Measurements from ENCODE around the gene RNF208.
A peak's percentile ranks its signal among the peaks of the same experiment; 100 is the strongest.

DNA sequence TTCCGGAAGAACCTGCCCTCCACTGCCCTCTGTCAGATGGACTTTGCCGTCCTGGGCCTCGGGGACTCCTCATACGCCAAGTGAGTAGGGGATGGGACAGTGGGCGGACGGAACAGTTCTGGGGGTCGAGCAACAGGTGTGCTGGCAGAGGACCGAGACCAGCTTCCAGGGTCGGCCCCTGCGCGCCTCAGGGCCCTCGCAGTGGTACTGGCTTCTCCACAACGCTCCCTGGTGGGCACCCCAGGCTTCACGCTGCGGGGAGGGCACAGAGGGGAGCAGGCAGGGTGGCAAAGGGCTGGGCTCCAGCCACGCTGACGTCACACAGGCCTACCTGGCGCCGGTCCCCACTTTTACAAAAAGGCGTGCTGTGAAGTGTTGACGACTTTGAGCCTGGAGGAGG is 9.5 kb downstream of the RNF208 start:
- TF ChIP-seq CTCF (optimal IDR thresholded peaks at IDR 0.05 in 1 of 3, IDR thresholded peaks at IDR 0.05 in 1 of 3, conservative IDR thresholded peaks at IDR 0.05 in 1 of 3; ENCODE audit: extremely low read depth in 1 of 3, insufficient read depth in 2 of 3, low read length in 3 of 3) (peak in 1 of 3 experiments; percentile 14), EZH2 (IDR thresholded peaks at IDR 0.05; ENCODE audit: low read length) (no peak)
